PC-9 (cell line): ENCODE data around the gene TMEM238.

Experiments
- EZH2 ChIP-seq: fragments of 200-600 bp; sonication (generic); IDR thresholded peaks from 2 replicates; pipeline ENCODE4 v1.8.0; 2017; ENCODE audit warnings: antibody characterized with exemption, low read depth
- TF ChIP-seq, protein P1 (sequence below): fragments of 200-600 bp; sonication (generic); conservative IDR thresholded peaks from 2 replicates; pipeline ENCODE4 v1.6.1; 2017; ENCODE audit warnings: mixed run types, antibody characterized with exemption, mild to moderate bottlenecking, moderate library complexity

DNA sequence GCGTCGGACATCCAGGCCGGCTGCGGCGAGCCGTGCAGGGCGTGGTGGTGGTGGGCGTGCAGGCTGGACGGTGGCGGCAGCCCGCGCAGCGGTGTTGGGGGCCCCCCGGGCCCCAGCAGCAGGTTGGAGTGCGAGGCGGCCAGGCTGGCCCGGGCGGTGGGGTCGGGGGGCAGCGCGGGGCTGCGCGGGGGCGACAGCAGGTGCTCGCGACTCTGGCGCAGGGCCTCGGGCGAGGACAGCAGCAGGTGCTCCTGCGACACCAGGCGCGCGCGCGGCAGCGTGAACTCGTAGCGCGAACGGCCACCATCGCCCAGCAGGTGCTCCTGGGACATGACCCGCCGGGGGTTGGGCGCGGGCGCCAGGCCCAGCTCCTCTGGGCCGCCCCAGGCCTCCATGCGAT is 49.2 kb upstream of the TMEM238 start:
- TF ChIP-seq, protein P1, sequence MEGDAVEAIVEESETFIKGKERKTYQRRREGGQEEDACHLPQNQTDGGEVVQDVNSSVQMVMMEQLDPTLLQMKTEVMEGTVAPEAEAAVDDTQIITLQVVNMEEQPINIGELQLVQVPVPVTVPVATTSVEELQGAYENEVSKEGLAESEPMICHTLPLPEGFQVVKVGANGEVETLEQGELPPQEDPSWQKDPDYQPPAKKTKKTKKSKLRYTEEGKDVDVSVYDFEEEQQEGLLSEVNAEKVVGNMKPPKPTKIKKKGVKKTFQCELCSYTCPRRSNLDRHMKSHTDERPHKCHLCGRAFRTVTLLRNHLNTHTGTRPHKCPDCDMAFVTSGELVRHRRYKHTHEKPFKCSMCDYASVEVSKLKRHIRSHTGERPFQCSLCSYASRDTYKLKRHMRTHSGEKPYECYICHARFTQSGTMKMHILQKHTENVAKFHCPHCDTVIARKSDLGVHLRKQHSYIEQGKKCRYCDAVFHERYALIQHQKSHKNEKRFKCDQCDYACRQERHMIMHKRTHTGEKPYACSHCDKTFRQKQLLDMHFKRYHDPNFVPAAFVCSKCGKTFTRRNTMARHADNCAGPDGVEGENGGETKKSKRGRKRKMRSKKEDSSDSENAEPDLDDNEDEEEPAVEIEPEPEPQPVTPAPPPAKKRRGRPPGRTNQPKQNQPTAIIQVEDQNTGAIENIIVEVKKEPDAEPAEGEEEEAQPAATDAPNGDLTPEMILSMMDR, result no peak
- TF ChIP-seq EZH2, result no peak
